GM12891 (cell line): ENCODE data around the gene IL4R.

Source experiments
- PAX5 ChIP-seq: IDR thresholded peaks from 2 replicates; pipeline ENCODE4 v1.6.1; 2011; ENCODE audit warnings: low read length, moderate library complexity, mild to moderate bottlenecking; ENCODE audit not compliant: insufficient read depth, severe bottlenecking
- POLR2A ChIP-seq: IDR thresholded peaks from 2 replicates; pipeline ENCODE4 v1.6.1; 2011; ENCODE audit warnings: low read depth, low read length, control low read depth
- POLR2AphosphoS5 ChIP-seq: IDR thresholded peaks from 2 replicates; pipeline ENCODE4 v1.6.1; 2011; ENCODE audit warnings: low read depth, low read length, control low read depth
- SPI1 ChIP-seq: IDR thresholded peaks from 2 replicates; pipeline ENCODE4 v1.6.1; 2011; ENCODE audit warnings: low read depth, low read length, control low read depth
- TAF1 ChIP-seq: IDR thresholded peaks from 2 replicates; pipeline ENCODE4 v1.6.1; 2011; ENCODE audit warnings: low read depth, low read length, control low read depth

DNA sequence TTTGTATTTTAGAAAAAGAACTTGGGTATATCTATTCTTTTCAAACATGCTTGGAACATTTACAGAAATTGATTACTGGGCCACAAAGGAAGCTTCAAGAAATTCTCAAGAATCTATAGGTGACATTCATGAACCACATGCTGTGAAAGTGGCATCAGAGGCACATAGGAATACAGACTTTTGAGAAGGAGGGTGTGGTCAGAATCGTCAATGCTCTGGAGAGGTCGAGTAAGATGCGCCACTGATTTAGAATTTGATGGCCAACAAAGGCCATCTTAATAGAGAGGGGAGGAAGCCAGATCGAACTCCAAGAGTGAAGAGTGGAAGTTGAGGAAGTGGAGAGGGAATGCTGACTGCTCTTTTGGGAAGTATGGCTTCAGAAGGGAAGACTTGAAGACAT is 41.7 kb upstream of the IL4R start:
- no peak for TF ChIP-seq POLR2AphosphoS5
- no peak for TF ChIP-seq PAX5
- TF ChIP-seq POLR2A = no peak
- TF ChIP-seq TAF1 = no peak
- TF ChIP-seq SPI1 = no peak
